ENCODE results near the gene SETBP1.

SETBP1 gene

GRCh38 chr18:44725300-44726058, 44.8 kb downstream of the SETBP1 start:
- Histone ChIP-seq H3K4me2 (peak overlapping the region; percentile 62 to 87 (median 81)), H3K4me1 (peaks cover 60 to 80% (median 75%) of the 10 kb centered on the region in 10 experiments), H3K9ac (peak overlapping the region in 9 of 11 experiments; percentile 1 to 60 (median 40); a peak in 13 of 22 replicates), H3K9me3 (replicated peaks in 1 of 11) (no peaks in the 10 kb centered on the region), H3K27me3 (peaks cover 0 to 95% (median 0%) of the 10 kb centered on the region in 11 experiments; a peak in 10 of 22 replicates), H3K36me3 (no peaks in the 10 kb centered on the region), H3K27ac (peak overlapping the region in 10 of 11 experiments; percentile 51 to 82 (median 64); a peak in 21 of 22 replicates), H4K20me1 (peaks cover 0 to 79% (median 13%) of the 10 kb centered on the region in 11 experiments; a peak in 11 of 22 replicates), H3K4me3 (peak overlapping the region in 1 of 10 experiments; percentile 10; a peak in 2 of 20 replicates)
- TF ChIP-seq Cebpa-rat (IDR thresholded peaks at IDR 0.05) = peak in 1 of 11 experiments; percentile 31; a peak in 1 of 22 replicates

GRCh38 chr18:44726059-44726421, 45.4 kb downstream of the SETBP1 start:
- H3K36me3 ChIP-seq = no peaks in the 10 kb centered on the region
- H3K4me3 ChIP-seq = peak overlapping the region in 1 of 10 experiments; percentile 10; a peak in 2 of 20 replicates
- peaks cover 66 to 86% (median 80%) of the 10 kb centered on the region in 10 experiments for H3K4me1 ChIP-seq
- TF ChIP-seq Cebpa-rat (IDR thresholded peaks at IDR 0.05) = no peak
- peak overlapping the region; percentile 62 to 87 (median 81) for H3K4me2 ChIP-seq
- H3K9me3 ChIP-seq (replicated peaks in 1 of 11) = no peaks in the 10 kb centered on the region
- H3K9ac ChIP-seq = peak overlapping the region in 7 of 11 experiments; percentile 1 to 60 (median 40); a peak in 10 of 22 replicates
- H4K20me1 ChIP-seq = peaks cover 0 to 84% (median 13%) of the 10 kb centered on the region in 11 experiments; a peak in 11 of 22 replicates
- H3K27ac ChIP-seq = peak overlapping the region in 10 of 11 experiments; percentile 17 to 82 (median 64); a peak in 19 of 22 replicates
- peaks cover 0 to 96% (median 0%) of the 10 kb centered on the region in 11 experiments; a peak in 10 of 22 replicates for H3K27me3 ChIP-seq

- no peaks in the 10 kb centered on the region for H3K9me3 ChIP-seq (replicated peaks in 1 of 11)
- peaks cover 74 to 87% (median 78%) of the 10 kb centered on the region in 10 experiments for H3K4me1 ChIP-seq
- H3K4me2 ChIP-seq = peak overlapping the region in 9 of 11 experiments; percentile 62 to 87 (median 81); a peak in 17 of 22 replicates
- H3K27ac ChIP-seq = peak overlapping the region in 2 of 11 experiments; percentile 75 to 82; a peak in 1 of 22 replicates
- TF ChIP-seq Cebpa-rat (IDR thresholded peaks at IDR 0.05) = no peak
- no peak overlapping the region for H3K4me3 ChIP-seq
- H3K36me3 ChIP-seq = no peaks in the 10 kb centered on the region
- H4K20me1 ChIP-seq = peaks cover 0 to 85% (median 15%) of the 10 kb centered on the region in 11 experiments; a peak in 13 of 22 replicates
- H3K9ac ChIP-seq = no peak overlapping the region
- H3K27me3 ChIP-seq = peaks cover 0 to 96% (median 6%) of the 10 kb centered on the region in 11 experiments; a peak in 12 of 22 replicates
Measured at GRCh38 chr18:44727291-44727690, 46.6 kb downstream of the SETBP1 start.

- H3K36me3 ChIP-seq = no peaks in the 10 kb centered on the region
- H3K9me3 ChIP-seq (replicated peaks in 1 of 11) = no peaks in the 10 kb centered on the region
- H3K4me2 ChIP-seq = peak overlapping the region in 10 of 11 experiments; percentile 10 to 79 (median 64); a peak in 18 of 22 replicates
- H3K27me3 ChIP-seq = peaks cover 0 to 95% (median 15%) of the 10 kb centered on the region in 11 experiments; a peak in 13 of 22 replicates
- peaks cover 0 to 87% (median 33%) of the 10 kb centered on the region in 11 experiments; a peak in 14 of 22 replicates for H4K20me1 ChIP-seq
- H3K27ac ChIP-seq = no peak overlapping the region
- TF ChIP-seq Cebpa-rat (IDR thresholded peaks at IDR 0.05) = no peak
- peaks cover 72 to 84% (median 76%) of the 10 kb centered on the region in 10 experiments for H3K4me1 ChIP-seq
- H3K9ac ChIP-seq = 0 out of 22 replicates have a peak overlapping the region, but pooled peaks of 1 of the 11 experiments have one; percentile 1
- no peak overlapping the region for H3K4me3 ChIP-seq
Measured at GRCh38 chr18:44729631-44730101, 49.0 kb downstream of the SETBP1 start.

GRCh38 chr18:44730803-44731529, 50.3 kb downstream of the SETBP1 start:
- Histone ChIP-seq H3K9ac (no peak overlapping the region), H3K9me3 (replicated peaks in 1 of 11) (no peaks in the 10 kb centered on the region), H4K20me1 (peaks cover 0 to 88% (median 42%) of the 10 kb centered on the region in 11 experiments; a peak in 14 of 22 replicates), H3K4me2 (peak overlapping the region; percentile 2 to 79 (median 63); a peak in 20 of 22 replicates), H3K4me1 (peaks cover 58 to 74% (median 64%) of the 10 kb centered on the region in 10 experiments), H3K36me3 (no peaks in the 10 kb centered on the region), H3K27me3 (peaks cover 0 to 100% (median 21%) of the 10 kb centered on the region in 11 experiments; a peak in 13 of 22 replicates), H3K27ac (no peak overlapping the region), H3K4me3 (no peak overlapping the region)
- TF ChIP-seq Cebpa-rat (IDR thresholded peaks at IDR 0.05) = no peak

GRCh38 chr18:44731530-44732237, 51.0 kb downstream of the SETBP1 start:
- Histone ChIP-seq H3K36me3 (peaks cover 0 to 1% (median 0%) of the 10 kb centered on the region in 11 experiments; a peak in 1 of 22 replicates), H3K27me3 (peaks cover 0 to 100% (median 25%) of the 10 kb centered on the region in 11 experiments; a peak in 13 of 22 replicates), H3K4me1 (peaks cover 51 to 66% (median 57%) of the 10 kb centered on the region in 10 experiments), H3K9ac (no peak overlapping the region), H4K20me1 (peaks cover 0 to 93% (median 47%) of the 10 kb centered on the region in 11 experiments; a peak in 14 of 22 replicates), H3K27ac (no peak overlapping the region), H3K4me2 (peak overlapping the region in 4 of 11 experiments; percentile 63 to 79 (median 68); a peak in 7 of 22 replicates), H3K4me3 (no peak overlapping the region), H3K9me3 (replicated peaks in 1 of 11) (no peaks in the 10 kb centered on the region)
- TF ChIP-seq Cebpa-rat (IDR thresholded peaks at IDR 0.05) = no peak

GRCh38 chr18:44732238-44732563, 51.5 kb downstream of the SETBP1 start:
- Histone ChIP-seq H3K4me1 (peaks cover 46 to 61% (median 52%) of the 10 kb centered on the region in 10 experiments), H3K27me3 (peaks cover 0 to 100% (median 25%) of the 10 kb centered on the region in 11 experiments; a peak in 13 of 22 replicates), H3K4me2 (peak overlapping the region in 2 of 11 experiments; percentile 42 to 65; a peak in 4 of 22 replicates), H3K27ac (no peak overlapping the region), H3K36me3 (peaks cover 0 to 6% (median 0%) of the 10 kb centered on the region in 11 experiments; a peak in 3 of 22 replicates), H4K20me1 (peaks cover 0 to 96% (median 52%) of the 10 kb centered on the region in 11 experiments; a peak in 14 of 22 replicates), H3K9me3 (replicated peaks in 1 of 11) (no peaks in the 10 kb centered on the region), H3K9ac (no peak overlapping the region), H3K4me3 (no peak overlapping the region)
- no peak for TF ChIP-seq Cebpa-rat (IDR thresholded peaks at IDR 0.05)
